Measurements from ENCODE around the gene MPP3.

- TF ChIP-seq CTCF (IDR thresholded peaks at IDR 0.05; ENCODE audit: borderline replicate concordance, extremely low read depth, low read length, poor library complexity, severe bottlenecking): no peak
- no peak for TF ChIP-seq EZH2 (IDR thresholded peaks at IDR 0.05; ENCODE audit: borderline replicate concordance, low read depth, low read length, severe bottlenecking)
These were observed 7.4 kb downstream of the MPP3 start for GRCh38 chr17:43825567-43825966.
